A673 (cell line): ENCODE data around the gene BDKRB1. TPM values are rescaled to one million over a fixed set of nuclear protein-coding genes. Genes with fewer than 3 reads are reported as not detected.

ENCODE experiments used
- BruUV-seq: library from RNA; stranded (reverse); fragments of 400-500 nt; replicated peaks from 2 replicates; lab custom pipeline; 2021; lab: Mats Ljungman, UMichigan
- CTCF ChIA-PET: fragments of 300-600 bp; sonication (Branson Sonifier 250); formaldehyde crosslinking; loops from one replicate; lab custom pipeline; 2022; ENCODE audit warnings: antibody characterized with exemption; lab: Charles Lee
- POLR2A ChIA-PET: fragments of 300-600 bp; sonication (Branson Sonifier 250); formaldehyde crosslinking; loops from one replicate; lab custom pipeline; 2022; ENCODE audit warnings: antibody characterized with exemption; ENCODE audit not compliant: low non-redundant PET; lab: Charles Lee
- DNase-seq: peaks from one replicate; pipeline ENCODE4 v3.0.0-alpha.2; 2015; ENCODE audit warnings: low spot score
- H3K27ac ChIP-seq: fragments of 200-600 bp; sonication (generic); 2 replicates; pipeline ENCODE4 v1.5.1; 2016; ENCODE audit warnings: mixed run types, low read depth, mild to moderate bottlenecking, mixed read lengths, antibody characterized with exemption, low read length; ENCODE audit not compliant: poor library complexity, severe bottlenecking
- H3K27me3 ChIP-seq: fragments of 200-600 bp; sonication (generic); replicated peaks from 2 replicates; pipeline ENCODE4 v1.6.1; 2017; ENCODE audit warnings: mixed run types, low read depth, mild to moderate bottlenecking, mixed read lengths, antibody characterized with exemption, low read length; ENCODE audit not compliant: insufficient read depth, poor library complexity
- H3K36me3 ChIP-seq: fragments of 200-600 bp; sonication (generic); 2 replicates; pipeline ENCODE4 v1.6.1; 2016; ENCODE audit warnings: mixed run types, mild to moderate bottlenecking, mixed read lengths, antibody characterized with exemption, low read length; ENCODE audit not compliant: insufficient read depth, poor library complexity, severe bottlenecking
- H3K4me1 ChIP-seq: fragments of 200-600 bp; sonication (generic); 2 replicates; pipeline ENCODE4 v1.6.1; 2017; ENCODE audit warnings: mixed run types, mild to moderate bottlenecking, mixed read lengths, antibody characterized with exemption, low read length; ENCODE audit not compliant: insufficient read depth, poor library complexity, severe bottlenecking
- H3K4me3 ChIP-seq: fragments of 200-600 bp; sonication (generic); 2 replicates; pipeline ENCODE4 v1.5.1; 2016; ENCODE audit warnings: low read depth, mixed run types, mild to moderate bottlenecking, mixed read lengths, low read length; ENCODE audit not compliant: poor library complexity, severe bottlenecking
- H3K9me3 ChIP-seq: fragments of 200-600 bp; sonication (generic); 2 replicates; pipeline ENCODE4 v1.6.1; 2016; ENCODE audit warnings: mixed run types, low read depth, mild to moderate bottlenecking, mixed read lengths, antibody characterized with exemption, low read length; ENCODE audit not compliant: poor library complexity, severe bottlenecking
- EZH2 ChIP-seq: fragments of 200-600 bp; sonication (generic); IDR thresholded peaks from 2 replicates; pipeline ENCODE4 v1.6.1; 2017; ENCODE audit warnings: borderline replicate concordance, low read depth, mild to moderate bottlenecking, mixed read lengths, antibody characterized with exemption, low read length; ENCODE audit not compliant: poor library complexity, severe bottlenecking
- intact Hi-C: fragments of 100-400 bp; cut with micrococcal nuclease; formaldehyde crosslinking; loops from one replicate; pipeline ENCODE4 v1.10.0; 2022; ENCODE audit not compliant: unreplicated experiment
- total RNA-seq: library from RNA; stranded (reverse); gene quantifications from 2 replicates; pipeline ENCODE4 v1.2.3, GENCODE V29; 2021
- TF ChIP-seq, protein P1 (sequence below): fragments of 300-800, 200-600 bp; sonication (generic); conservative IDR thresholded peaks from 2 replicates; pipeline ENCODE4 v1.5.1; 2017; ENCODE audit warnings: low read depth, mild to moderate bottlenecking, antibody characterized with exemption, low read length, moderate library complexity, mixed read lengths

BDKRB1 gene
- total RNA-seq, 1 experiment from 2014 or later, result not detected

DNA sequence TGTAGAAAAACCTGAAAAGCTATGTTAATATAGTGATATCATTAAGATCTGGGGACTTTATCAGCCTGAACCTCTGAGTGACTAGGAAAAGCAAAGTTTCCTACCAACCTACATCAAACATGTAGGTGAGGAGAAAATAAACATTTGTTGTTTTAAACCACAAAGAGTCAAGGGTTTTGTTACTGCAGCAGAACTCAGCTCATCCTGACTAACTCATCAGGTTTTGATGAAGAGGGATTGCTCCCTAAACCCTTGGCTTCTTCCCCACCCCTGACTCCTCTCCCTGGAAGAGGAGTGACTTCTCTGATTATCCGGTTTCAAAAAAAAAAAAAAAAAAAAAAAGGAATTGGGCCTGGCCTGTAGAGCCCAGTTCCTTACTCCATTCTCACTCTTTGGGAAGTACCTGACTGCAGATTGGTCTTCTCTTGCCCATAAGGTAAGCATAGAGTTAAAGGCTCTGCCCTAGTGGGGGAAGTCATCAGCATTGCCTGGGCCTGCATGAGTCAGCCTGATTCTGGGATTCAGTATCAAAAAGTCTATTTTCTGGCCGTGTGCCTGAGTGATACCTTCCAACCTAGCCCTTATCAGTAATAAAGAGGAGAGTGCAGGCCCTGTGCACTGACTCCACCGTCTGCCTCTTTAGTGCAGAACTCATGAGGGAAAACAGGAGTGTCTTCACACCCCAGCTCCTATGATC is 16.9 kb downstream of the BDKRB1 start:
- intact Hi-C loops, result loop anchor here (10.0 kb wide), 1 partner anchor 708 kb away; no protein-coding TSS in a partner anchor
- no peak for DNase-seq
- Histone ChIP-seq H3K4me1 (peaks cover 6% of the 10 kb centered on the region), H3K27ac (no peak overlapping the region), H3K9me3 (no peaks in the 10 kb centered on the region), H3K36me3 (no peaks in the 10 kb centered on the region), H3K27me3 (no peaks in the 10 kb centered on the region), H3K4me3 (no peak overlapping the region)
- CTCF ChIA-PET, result interaction anchor here (0.5 to 1.4 kb wide), 2 partner anchors 127 to 172 kb away, joined by 3 to 8 read pairs; no protein-coding TSS in a partner anchor
- TF ChIP-seq EZH2, result no peak
- TF ChIP-seq, protein P1, sequence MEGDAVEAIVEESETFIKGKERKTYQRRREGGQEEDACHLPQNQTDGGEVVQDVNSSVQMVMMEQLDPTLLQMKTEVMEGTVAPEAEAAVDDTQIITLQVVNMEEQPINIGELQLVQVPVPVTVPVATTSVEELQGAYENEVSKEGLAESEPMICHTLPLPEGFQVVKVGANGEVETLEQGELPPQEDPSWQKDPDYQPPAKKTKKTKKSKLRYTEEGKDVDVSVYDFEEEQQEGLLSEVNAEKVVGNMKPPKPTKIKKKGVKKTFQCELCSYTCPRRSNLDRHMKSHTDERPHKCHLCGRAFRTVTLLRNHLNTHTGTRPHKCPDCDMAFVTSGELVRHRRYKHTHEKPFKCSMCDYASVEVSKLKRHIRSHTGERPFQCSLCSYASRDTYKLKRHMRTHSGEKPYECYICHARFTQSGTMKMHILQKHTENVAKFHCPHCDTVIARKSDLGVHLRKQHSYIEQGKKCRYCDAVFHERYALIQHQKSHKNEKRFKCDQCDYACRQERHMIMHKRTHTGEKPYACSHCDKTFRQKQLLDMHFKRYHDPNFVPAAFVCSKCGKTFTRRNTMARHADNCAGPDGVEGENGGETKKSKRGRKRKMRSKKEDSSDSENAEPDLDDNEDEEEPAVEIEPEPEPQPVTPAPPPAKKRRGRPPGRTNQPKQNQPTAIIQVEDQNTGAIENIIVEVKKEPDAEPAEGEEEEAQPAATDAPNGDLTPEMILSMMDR, result no peak
- POLR2A ChIA-PET, result no interaction called here
- no TSS peak for BruUV-seq

DNA sequence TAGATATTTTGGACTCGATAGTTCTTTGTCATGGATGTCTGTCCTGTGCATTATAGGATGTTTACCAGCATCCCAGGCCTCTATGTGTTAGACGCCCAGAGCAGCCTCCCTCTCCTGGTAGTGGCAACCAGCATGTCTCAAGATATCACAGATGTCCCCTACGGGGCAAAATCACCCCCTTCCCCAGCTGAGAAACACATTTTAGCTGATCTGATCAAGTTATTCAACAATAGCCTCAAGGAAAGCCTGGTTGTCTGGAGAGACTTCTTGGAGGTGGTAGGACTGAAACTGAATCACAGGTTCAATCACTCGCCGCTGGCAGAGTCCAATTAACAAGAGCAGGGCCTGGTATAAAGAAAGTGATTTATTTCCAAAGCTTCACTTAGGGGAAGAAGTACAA is 17.6 kb downstream of the BDKRB1 start:
- Histone ChIP-seq H3K36me3 (no peaks in the 10 kb centered on the region), H3K4me1 (peaks cover 4% of the 10 kb centered on the region), H3K27ac (no peak overlapping the region), H3K27me3 (no peaks in the 10 kb centered on the region), H3K4me3 (no peak overlapping the region), H3K9me3 (no peaks in the 10 kb centered on the region)
- intact Hi-C loops, result loop anchor here (2.0 to 10.0 kb wide), 2 partner anchors 273 to 709 kb away; no protein-coding TSS in a partner anchor
- no peak for DNase-seq
- BruUV-seq, result no TSS peak
- CTCF ChIA-PET, result interaction anchor here (1.4 to 2.5 kb wide), 2 partner anchors 173 kb away, joined by 3 to 16 read pairs; no protein-coding TSS in a partner anchor
- TF ChIP-seq EZH2, result no peak
- TF ChIP-seq, protein P1, result no peak
- POLR2A ChIA-PET, result no interaction called here

DNA sequence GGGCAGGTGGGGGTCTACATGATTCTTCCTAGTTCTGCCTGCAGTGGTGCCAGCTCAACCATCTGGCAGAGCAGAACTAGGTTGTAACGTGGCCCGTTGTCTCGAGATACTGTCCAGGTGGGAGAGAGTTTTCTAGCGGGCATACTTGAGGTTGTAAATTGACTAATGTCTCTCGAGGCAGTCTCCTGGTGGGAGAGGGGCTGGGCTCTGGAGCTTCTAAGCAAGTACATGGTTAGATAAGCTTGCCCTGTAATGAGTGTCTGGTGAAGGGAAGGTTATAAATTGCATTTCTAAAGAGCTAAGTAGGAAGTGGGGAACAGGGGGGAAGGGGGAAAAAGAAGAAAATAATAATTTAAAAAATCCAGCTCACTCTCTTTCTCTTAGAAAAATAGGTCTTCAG is 18.1 kb downstream of the BDKRB1 start:
- POLR2A ChIA-PET, result no interaction called here
- H3K36me3 ChIP-seq, result no peaks in the 10 kb centered on the region
- CTCF ChIA-PET, result interaction anchor here (1.4 to 2.5 kb wide), 3 partner anchors 173 to 276 kb away, joined by 3 to 16 read pairs (median 6); no protein-coding TSS in a partner anchor
- intact Hi-C loops, result loop anchor here (2.0 to 10.0 kb wide), 2 partner anchors 273 to 709 kb away; no protein-coding TSS in a partner anchor
- TF ChIP-seq, protein P1, result no peak
- TF ChIP-seq EZH2, result no peak
- H3K4me1 ChIP-seq, result no peaks in the 10 kb centered on the region
- H3K4me3 ChIP-seq, result no peak overlapping the region
- no peaks in the 10 kb centered on the region for H3K27me3 ChIP-seq
- no peak overlapping the region for H3K27ac ChIP-seq
- no peaks in the 10 kb centered on the region for H3K9me3 ChIP-seq
- BruUV-seq, result no TSS peak
- no peak for DNase-seq
